H1 (cell line): ENCODE results near the gene HOXB9. TPM values are rescaled to one million over a fixed set of nuclear protein-coding genes. Genes with fewer than 3 reads are reported as not detected.

Experiments used
- CTCF ChIA-PET: fragments of 300-600 bp; sonication (Branson Sonifier 250); formaldehyde crosslinking; loops from one replicate; lab custom pipeline; 2021; ENCODE audit not compliant: partially characterized antibody; lab: Charles Lee
- POLR2A ChIA-PET: fragments of 300-600 bp; sonication (Branson Sonifier 250); formaldehyde crosslinking; loops from one replicate; lab custom pipeline; 2021; ENCODE audit warnings: inconsistent platforms; ENCODE audit not compliant: partially characterized antibody; lab: Charles Lee
- DNase-seq, 2 experiments: peaks; one replicate each; pipeline versions ENCODE4 v3.0.0 to v3.0.0-alpha.2; 2010 to 2022; ENCODE audit warnings: low spot score in 2 of 2, low read depth in 1 of 2, mixed read lengths in 1 of 2
- FAIRE-seq: peaks from 2 replicates; lab custom pipeline; 2011; peaks lifted over from hg19 to GRCh38; lab: Jason Lieb, UNC
- H2AFZ ChIP-seq: 2 replicates; pipeline ENCODE4 v1.8.1; 2012; ENCODE audit warnings: low read length, inconsistent platforms
- H2AK5ac ChIP-seq: 2 replicates; pipeline ENCODE4 v1.6.1; 2013; ENCODE audit warnings: low read depth, low read length
- H2BK120ac ChIP-seq: replicated peaks from 2 replicates; pipeline ENCODE3; 2013; ENCODE audit warnings: low read depth, low read length, inconsistent platforms
- H2BK12ac ChIP-seq: 2 replicates; pipeline ENCODE4 v1.6.1; 2013; ENCODE audit warnings: low read depth, low read length
- H2BK15ac ChIP-seq: 2 replicates; pipeline ENCODE4 v1.6.1; 2013; ENCODE audit warnings: low read length
- H2BK20ac ChIP-seq: 2 replicates; pipeline ENCODE4 v1.6.1; 2013; ENCODE audit warnings: low read length
- H2BK5ac ChIP-seq: 2 replicates; pipeline ENCODE4 v1.6.1; 2013; ENCODE audit warnings: low read depth, low read length
- H3K14ac ChIP-seq: 2 replicates; pipeline ENCODE4 v1.6.1; 2013; ENCODE audit warnings: inconsistent platforms; ENCODE audit not compliant: insufficient read length
- H3K18ac ChIP-seq: 2 replicates; pipeline ENCODE4 v1.6.1; 2013; ENCODE audit warnings: low read length; ENCODE audit errors: extremely low read depth
- H3K23ac ChIP-seq: 2 replicates; pipeline ENCODE4 v1.6.1; 2013; ENCODE audit warnings: inconsistent platforms; ENCODE audit not compliant: insufficient read length
- H3K23me2 ChIP-seq: 2 replicates; pipeline ENCODE4 v1.6.1; 2013; ENCODE audit warnings: low read depth, low read length
- H3K27ac ChIP-seq: 2 replicates; pipeline ENCODE4 v1.6.1; 2011; ENCODE audit warnings: low read depth, low read length, inconsistent platforms
- H3K27me3 ChIP-seq, 4 experiments: replicated peaks in 1 of 4; 1 replicate in 1 of 4; 2 replicates in 3 of 4; pipeline versions ENCODE4 v1.6.1 to v1.8.1; 2011 to 2013; ENCODE audit warnings: low read length in 3 of 4, mild to moderate bottlenecking in 3 of 4, inconsistent platforms in 2 of 4, mixed read lengths in 2 of 4, moderate library complexity in 1 of 4; ENCODE audit not compliant: control insufficient read depth in 3 of 4, insufficient read depth in 3 of 4; ENCODE audit errors: extremely low read depth in 1 of 4
- H3K36me3 ChIP-seq, 4 experiments: 2 replicates each; pipeline versions ENCODE4 v1.6.1 to v1.8.1; 2011 to 2013; ENCODE audit warnings: mild to moderate bottlenecking in 4 of 4, low read length in 3 of 4, moderate library complexity in 2 of 4, control low read depth in 1 of 4, inconsistent platforms in 1 of 4; ENCODE audit not compliant: insufficient read depth in 4 of 4, control insufficient read depth in 2 of 4
- H3K4ac ChIP-seq: replicated peaks from 2 replicates; pipeline ENCODE3; 2013; ENCODE audit warnings: low read length, low read depth, mixed read lengths, inconsistent platforms; ENCODE audit not compliant: insufficient read length
- H3K4me1 ChIP-seq, 4 experiments: replicated peaks in 1 of 4; 1 replicate in 1 of 4; 2 replicates in 3 of 4; pipeline versions ENCODE4 v1.6.1 to v1.8.1; 2011 to 2013; ENCODE audit warnings: low read length in 3 of 4, inconsistent platforms in 2 of 4, mixed read lengths in 1 of 4; ENCODE audit not compliant: insufficient read depth in 4 of 4, control insufficient read depth in 3 of 4
- H3K4me2 ChIP-seq, 2 experiments: 2 replicates each; pipeline versions ENCODE4 v1.6.1 to v1.8.1; 2011 to 2013; ENCODE audit warnings: low read depth in 2 of 2, low read length in 2 of 2, control low read depth in 1 of 2, inconsistent platforms in 1 of 2, mild to moderate bottlenecking in 1 of 2; ENCODE audit not compliant: insufficient read depth in 1 of 2
- H3K4me3 ChIP-seq, 4 experiments: fragments of 200-600, 300-600 bp in 1 of 4; sonication (generic), shearing (Covaris generic), sonication (Bioruptor Twin) in 1 of 4; 2 replicates each; pipeline versions ENCODE4 v1.5.1 to v1.8.1; 2011 to 2016; ENCODE audit warnings: low read length in 4 of 4, low read depth in 3 of 4, control low read depth in 2 of 4, inconsistent platforms in 2 of 4, mild to moderate bottlenecking in 2 of 4, mixed read lengths in 1 of 4, moderate library complexity in 1 of 4; ENCODE audit not compliant: insufficient read depth in 2 of 4; ENCODE audit errors: extremely low read depth in 1 of 4
- H3K56ac ChIP-seq: replicated peaks from 2 replicates; pipeline ENCODE3; 2013; ENCODE audit warnings: low read depth, mild to moderate bottlenecking, mixed read lengths, low read length, inconsistent platforms; ENCODE audit not compliant: insufficient read length
- H3K79me1 ChIP-seq: 2 replicates; pipeline ENCODE4 v1.6.1; 2013; ENCODE audit warnings: low read depth, low read length, control low read depth
- H3K79me2 ChIP-seq, 2 experiments: 2 replicates each; pipeline versions ENCODE4 v1.6.1 to v1.8.1; 2012 to 2013; ENCODE audit warnings: low read length in 2 of 2, mild to moderate bottlenecking in 2 of 2, inconsistent platforms in 1 of 2; ENCODE audit not compliant: insufficient read depth in 2 of 2, control insufficient read depth in 1 of 2
- H3K9ac ChIP-seq, 4 experiments: replicated peaks in 1 of 4; 1 replicate in 1 of 4; 2 replicates in 3 of 4; pipeline versions ENCODE4 v1.6.1 to v1.8.1; 2011 to 2013; ENCODE audit warnings: low read depth in 3 of 4, low read length in 3 of 4, control low read depth in 2 of 4, mild to moderate bottlenecking in 2 of 4, moderate library complexity in 2 of 4, inconsistent platforms in 1 of 4; ENCODE audit errors: extremely low read depth in 1 of 4
- H3K9me3 ChIP-seq, 2 experiments: 2 replicates each; pipeline versions ENCODE4 v1.6.1 to v1.8.1; 2012 to 2013; ENCODE audit warnings: mild to moderate bottlenecking in 2 of 2, moderate library complexity in 2 of 2, control low read depth in 1 of 2, inconsistent platforms in 1 of 2, low read depth in 1 of 2, low read length in 1 of 2, mixed read lengths in 1 of 2; ENCODE audit not compliant: insufficient read depth in 2 of 2
- H4K20me1 ChIP-seq, 2 experiments: replicated peaks in 1 of 2; 2 replicates each; pipeline versions ENCODE3 to v1.8.1; 2011 to 2013; ENCODE audit warnings: inconsistent platforms in 2 of 2, low read length in 2 of 2, mild to moderate bottlenecking in 1 of 2; ENCODE audit not compliant: insufficient read depth in 2 of 2, control insufficient read depth in 1 of 2
- H4K5ac ChIP-seq: 2 replicates; pipeline ENCODE4 v1.6.1; 2013; ENCODE audit warnings: low read length, low read depth, mixed read lengths, inconsistent platforms; ENCODE audit not compliant: insufficient read length
- H4K8ac ChIP-seq: 2 replicates; pipeline ENCODE4 v1.8.0; 2013; ENCODE audit warnings: mild to moderate bottlenecking, moderate library complexity, low read length, inconsistent platforms; ENCODE audit not compliant: insufficient read depth; ENCODE audit errors: extremely low read depth
- H4K91ac ChIP-seq: replicated peaks from 2 replicates; pipeline ENCODE3; 2013; ENCODE audit warnings: low read length, mixed read lengths, inconsistent platforms; ENCODE audit not compliant: insufficient read length
- ATF2 ChIP-seq: IDR thresholded peaks from 2 replicates; pipeline ENCODE4 v1.6.1; 2012; ENCODE audit warnings: low read length, inconsistent platforms
- ATF3 ChIP-seq: IDR thresholded peaks from 2 replicates; pipeline ENCODE4 v1.6.1; 2011; ENCODE audit warnings: low read depth, mild to moderate bottlenecking, low read length; ENCODE audit not compliant: insufficient read depth
- JUND ChIP-seq: IDR thresholded peaks from 2 replicates; pipeline ENCODE4 v1.6.1; 2011; ENCODE audit warnings: mild to moderate bottlenecking, improper control_type of control experiment, low read length
- RAD21 ChIP-seq, 2 experiments: IDR thresholded peaks in 1 of 2; conservative IDR thresholded peaks in 1 of 2; 2 replicates each; pipeline ENCODE4 v1.6.1; 2011; ENCODE audit warnings: low read depth in 2 of 2, low read length in 2 of 2, improper control_type of control experiment in 1 of 2, inconsistent platforms in 1 of 2, mild to moderate bottlenecking in 1 of 2, moderate library complexity in 1 of 2
- RBBP5 ChIP-seq: IDR thresholded peaks from 2 replicates; pipeline ENCODE4 v1.7.1; 2012; ENCODE audit warnings: low read depth, mild to moderate bottlenecking, inconsistent platforms, low read length, moderate library complexity, borderline replicate concordance
- RFX5 ChIP-seq: IDR thresholded peaks from 2 replicates; pipeline ENCODE4 v1.6.1; 2011; ENCODE audit warnings: low read depth, low read length, improper control_type of control experiment, borderline replicate concordance
- SRF ChIP-seq: IDR thresholded peaks from 2 replicates; pipeline ENCODE4 v1.6.1; 2011; ENCODE audit warnings: mild to moderate bottlenecking, low read depth, low read length, moderate library complexity
- WGBS, 2 experiments: shearing (Covaris generic) in 1 of 2; methylation state at CpG; one replicate each; pipeline versions ENCODE4 v1.1.6 to v1.1.7; 2013 to 2015; ENCODE audit warnings: low lambda C conversion rate in 2 of 2, mixed read lengths in 2 of 2, inconsistent platforms in 1 of 2, low coverage in 1 of 2, missing lambda C conversion rate in 1 of 2; ENCODE audit not compliant: insufficient replicate concordance in 2 of 2, insufficient coverage in 1 of 2, insufficient read length in 1 of 2; ENCODE audit errors: extremely low coverage in 1 of 2, missing lambda C conversion rate in 1 of 2; 5-methylcytosine and 5-hydroxymethylcytosine counted together
- polyA plus RNA-seq, 7 experiments: library from polyadenylated mRNA; depleted of rRNA in 3 of 7; stranded (reverse) in 5 of 7; unstranded in 2 of 7; fragments of >200 nt in 5 of 7; fragments of 200-250 nt in 2 of 7; gene quantifications; 1 replicate in 5 of 7; 2 replicates in 1 of 7; 4 replicates in 1 of 7; pipeline versions ENCODE4 v1.2.1 to v1.2.3, GENCODE V29; 2011 to 2013; ENCODE audit warnings: missing spikeins in 2 of 7, mixed read lengths in 2 of 7
- total RNA-seq: library from RNA; stranded (reverse); fragmentation: NEBNext Ultra II Directional; extraction: Animal tissue kit (Norgen Biotek cat#: 25700); gene quantifications from 2 replicates; pipeline ENCODE4 v1.2.1, GENCODE V29; 2021
- TF ChIP-seq, protein P1 (sequence below): IDR thresholded peaks from 2 replicates; pipeline ENCODE4 v1.6.1; 2011; ENCODE audit warnings: low read length, improper control_type of control experiment

Gene HOXB9
- total and polyA plus RNA-seq, 2 of the 8 experiments (the other 6 are each of a cell fraction or from before 2014, with no cell fraction given): not detected

GRCh38 chr17:48618256-48618896, 7.8 kb downstream of the HOXB9 start:
- H3K56ac ChIP-seq: no peak overlapping the region
- no peak overlapping the region for H2BK120ac ChIP-seq
- no peak overlapping the region for H2BK20ac ChIP-seq
- H3K79me2 ChIP-seq: no peaks in the 10 kb centered on the region
- no peak overlapping the region for H3K18ac ChIP-seq
- POLR2A ChIA-PET: no interaction called here
- peaks cover 97 to 100% (median 99%) of the 10 kb centered on the region in 4 experiments for H3K27me3 ChIP-seq
- peaks cover 0 to 14% (median 0%) of the 10 kb centered on the region in 4 experiments; a peak in 1 of 8 replicates for H3K36me3 ChIP-seq
- H3K27ac ChIP-seq: no peak overlapping the region
- H3K23ac ChIP-seq: no peak overlapping the region
- peak overlapping the region in 1 of 4 experiments; percentile 19; a peak in 1 of 8 replicates for H3K4me3 ChIP-seq
- H3K4me1 ChIP-seq: peaks cover 0 to 3% (median 3%) of the 10 kb centered on the region in 4 experiments; a peak in 5 of 7 replicates
- H4K20me1 ChIP-seq: peaks cover 29 to 46% of the 10 kb centered on the region in 2 experiments
- H3K4ac ChIP-seq: no peak overlapping the region
- H4K8ac ChIP-seq: no peak overlapping the region
- H3K9ac ChIP-seq: no peak overlapping the region
- H2BK5ac ChIP-seq: no peak overlapping the region
- H2AK5ac ChIP-seq: no peak overlapping the region
- no peak overlapping the region for H4K91ac ChIP-seq
- H4K5ac ChIP-seq: no peak overlapping the region
- no peak overlapping the region for H3K14ac ChIP-seq
- no peak overlapping the region for H2BK12ac ChIP-seq
- H3K79me1 ChIP-seq: no peaks in the 10 kb centered on the region
- FAIRE-seq (peak; percentile 42), DNase-seq (peak in 1 of 2 experiments; percentile 95)
- CTCF ChIA-PET: interaction anchor here (0.5 to 5.4 kb wide), 50 partner anchors 9 to 600 kb away, joined by 3 to 30 read pairs (median 4); partner anchors contain the start of genes HOXB3, HOXB5 and HOXB9
- no peak overlapping the region for H3K4me2 ChIP-seq
- H3K23me2 ChIP-seq: no peaks in the 10 kb centered on the region; the same call in 1 of the 2 replicates
- no peak overlapping the region for H2AFZ ChIP-seq
- no peak overlapping the region for H2BK15ac ChIP-seq
- H3K9me3 ChIP-seq: no peaks in the 10 kb centered on the region; a peak in 1 of 4 replicates
- 10% methylated on average over 25 of the region's 25 CpGs; no CpG with 5 or more reads in 1 of the 2 experiments for WGBS, 2 experiments
- TF ChIP-seq, protein P1, sequence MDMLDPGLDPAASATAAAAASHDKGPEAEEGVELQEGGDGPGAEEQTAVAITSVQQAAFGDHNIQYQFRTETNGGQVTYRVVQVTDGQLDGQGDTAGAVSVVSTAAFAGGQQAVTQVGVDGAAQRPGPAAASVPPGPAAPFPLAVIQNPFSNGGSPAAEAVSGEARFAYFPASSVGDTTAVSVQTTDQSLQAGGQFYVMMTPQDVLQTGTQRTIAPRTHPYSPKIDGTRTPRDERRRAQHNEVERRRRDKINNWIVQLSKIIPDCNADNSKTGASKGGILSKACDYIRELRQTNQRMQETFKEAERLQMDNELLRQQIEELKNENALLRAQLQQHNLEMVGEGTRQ: no peak
- peak; percentile 12; the same call in 1 of the 2 replicates for TF ChIP-seq JUND
- no peak for TF ChIP-seq ATF2
- TF ChIP-seq SRF: no peak
- TF ChIP-seq RFX5: no peak
- TF ChIP-seq ATF3: no peak
- no peak for TF ChIP-seq RBBP5
- peak; percentile 96 for TF ChIP-seq RAD21 (IDR thresholded peaks at IDR 0.05 in 1 of 2, conservative IDR thresholded peaks at IDR 0.05 in 1 of 2; ENCODE audit: low read depth in 2 of 2, low read length in 2 of 2)
